GM12872 (cell line): ENCODE results near the gene LPAR2.

ENCODE experiments used
- CTCF ChIP-seq: IDR thresholded peaks from 3 replicates; pipeline ENCODE4 v1.5.1; 2011; ENCODE audit warnings: low read depth, mild to moderate bottlenecking, low read length, moderate library complexity; ENCODE audit not compliant: insufficient read depth

The LPAR2 gene

DNA sequence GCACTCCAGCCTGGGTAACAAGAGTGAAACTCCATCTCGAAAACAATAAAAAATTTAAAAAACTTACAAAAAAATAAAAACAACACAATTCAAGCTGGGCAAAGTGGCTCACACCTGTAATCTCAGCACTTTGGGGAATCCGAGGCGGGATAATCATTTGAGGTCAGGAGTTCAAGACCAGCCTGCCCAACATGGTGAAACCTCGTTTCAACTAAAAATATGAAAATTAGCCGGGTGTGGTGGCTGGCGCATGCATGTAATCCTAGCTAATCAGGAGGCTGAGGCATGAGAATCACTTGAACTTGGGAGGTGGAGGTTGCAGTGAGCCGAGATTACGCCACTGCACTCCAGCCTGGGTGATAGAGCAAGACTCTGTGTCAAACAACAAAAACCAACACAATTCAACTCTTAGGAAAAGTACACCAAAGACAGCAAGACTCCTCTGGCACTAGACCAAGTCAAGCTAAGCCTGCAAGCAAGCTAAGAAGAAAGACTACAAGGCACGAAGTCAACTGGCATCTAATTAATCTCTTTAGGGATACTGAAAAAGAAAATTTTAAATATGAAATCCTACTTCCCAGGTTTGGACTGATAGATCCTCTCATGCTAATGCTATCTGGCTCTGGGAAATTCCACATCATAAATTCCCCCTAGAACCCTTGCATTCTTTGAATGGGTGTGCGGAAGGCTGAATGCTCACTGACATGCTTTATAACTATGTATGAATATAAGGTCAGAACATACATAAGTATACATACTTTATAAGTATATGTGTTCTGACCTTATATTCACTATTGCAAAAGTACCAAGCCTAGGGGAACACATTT lies 17.4 kb downstream of the LPAR2 start:
- no peak for TF ChIP-seq CTCF

DNA sequence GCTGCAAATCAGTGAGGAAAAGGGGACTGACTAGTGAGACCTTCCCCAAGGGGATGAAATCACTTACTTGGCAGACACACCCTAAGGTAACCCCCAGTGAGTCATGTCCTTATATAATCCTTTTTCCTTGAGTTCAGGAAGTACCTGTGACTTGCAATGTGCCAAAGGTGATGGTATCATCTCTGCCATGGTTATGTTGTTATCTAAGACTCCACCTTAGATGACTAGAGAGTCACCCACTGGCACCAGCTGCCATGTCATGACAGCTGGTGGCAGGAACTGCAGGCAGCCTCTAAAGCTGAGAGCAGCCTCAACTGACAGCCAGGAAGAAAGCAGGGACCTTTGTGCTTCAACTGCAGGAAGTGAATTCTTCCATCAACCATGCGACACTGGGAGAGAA lies 22.0 kb downstream of the LPAR2 start:
- no peak for TF ChIP-seq CTCF

DNA sequence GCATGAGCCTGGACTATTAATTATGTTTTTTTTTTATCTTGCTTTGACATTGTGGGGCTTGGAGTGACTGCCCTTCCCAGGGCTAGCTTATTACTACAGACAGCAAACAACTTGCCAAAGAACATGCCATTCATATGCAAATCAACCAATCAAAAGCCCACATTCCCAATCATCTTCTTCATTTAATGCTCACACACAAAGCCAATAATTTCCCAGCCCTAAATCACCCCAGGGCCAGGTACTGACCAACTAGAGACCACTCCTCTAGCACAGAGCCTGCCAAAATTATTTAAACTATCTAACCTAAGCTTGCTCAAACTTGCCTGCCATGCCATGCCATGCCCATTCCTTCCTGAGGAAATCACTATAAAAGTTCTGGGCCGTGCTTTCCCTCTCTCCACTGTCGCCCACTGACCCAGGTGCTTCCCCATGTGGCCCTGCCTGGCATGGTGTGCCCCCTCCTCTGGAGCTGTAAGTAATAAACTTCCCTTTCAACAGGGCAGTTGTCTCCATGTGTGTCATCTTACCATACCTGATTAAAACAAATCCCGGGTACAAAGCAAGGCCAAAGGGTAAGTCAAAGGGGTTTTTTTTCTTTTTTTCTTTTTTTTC lies 25.2 kb downstream of the LPAR2 start:
- no peak for TF ChIP-seq CTCF

- no peak for TF ChIP-seq CTCF
These were observed 25.8 kb downstream of the LPAR2 start for GRCh38 chr19:19602136-19602712.

DNA sequence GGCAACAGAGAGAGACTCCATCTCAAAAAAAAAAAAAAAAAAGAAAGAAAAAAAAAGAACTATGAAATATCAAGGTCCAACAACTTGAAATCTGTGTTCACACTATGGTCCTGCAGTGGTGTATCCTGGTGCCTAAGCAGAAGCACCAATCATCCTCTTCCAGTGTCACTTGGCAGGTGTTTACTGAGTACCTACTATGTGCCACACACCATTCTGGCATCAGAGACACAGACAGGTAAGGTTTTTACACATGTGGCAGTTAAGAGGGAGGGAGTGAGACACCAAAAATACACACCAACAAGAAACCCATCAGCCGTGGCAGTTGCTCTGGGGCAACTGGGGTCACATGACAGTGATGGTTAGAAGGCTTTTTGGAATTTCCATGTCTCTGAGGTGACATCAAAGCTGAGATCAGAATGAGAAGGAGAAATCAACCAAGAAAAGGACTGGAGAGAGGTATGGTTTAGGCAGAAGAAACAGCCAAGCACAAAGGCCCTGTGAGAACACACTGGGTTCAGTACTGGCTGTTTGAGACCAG lies 27.2 kb downstream of the LPAR2 start:
- no peak for TF ChIP-seq CTCF

DNA sequence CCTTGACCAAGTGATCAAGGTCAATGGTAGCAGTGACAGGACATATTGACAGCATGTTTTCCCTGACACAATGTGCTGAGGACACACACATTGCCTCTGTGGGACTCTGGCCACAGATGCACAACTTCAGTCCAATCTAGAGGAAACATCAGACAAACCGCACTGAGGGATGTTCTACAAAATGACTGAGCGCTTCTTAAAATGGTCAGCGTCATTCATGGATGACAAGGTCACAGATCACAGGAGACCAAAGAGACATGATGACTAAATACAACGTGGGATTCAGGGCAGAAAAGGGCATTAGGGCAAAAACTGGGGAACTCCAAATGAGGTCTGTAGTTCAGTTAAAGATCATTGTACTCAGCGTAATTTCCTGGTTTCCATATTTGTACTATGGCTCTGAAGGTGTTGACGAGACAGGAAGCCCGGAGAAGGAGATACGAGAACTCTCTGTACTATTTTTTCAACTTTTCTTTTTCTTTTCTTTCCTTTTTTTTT lies 30.2 kb downstream of the LPAR2 start:
- no peak for TF ChIP-seq CTCF

DNA sequence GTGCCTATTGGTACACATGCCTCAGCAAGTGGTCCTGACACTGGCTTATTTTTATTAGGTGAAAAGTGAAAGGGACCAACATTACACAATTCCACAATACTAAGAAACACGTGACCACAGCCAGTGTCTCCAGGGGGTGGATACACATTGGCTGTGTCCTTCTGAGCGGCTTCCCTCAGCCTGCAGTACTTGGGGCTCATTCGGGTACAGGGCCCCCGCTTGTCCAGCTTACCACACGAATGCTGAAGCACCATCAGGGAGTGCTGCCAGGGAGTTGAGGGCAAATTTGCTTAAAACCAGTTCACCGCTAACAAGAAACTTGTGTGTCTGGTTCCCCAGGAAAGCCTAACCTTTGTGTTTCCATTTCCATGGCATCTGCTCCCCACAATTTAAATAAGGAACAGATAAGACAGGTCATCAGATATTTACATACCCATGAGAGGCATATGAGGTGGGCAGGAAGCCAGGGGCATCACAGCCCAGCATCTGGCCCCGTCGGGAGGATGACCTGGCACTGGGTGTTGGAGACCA lies 32.8 kb downstream of the LPAR2 start:
- no peak for TF ChIP-seq CTCF
